ENCODE results near the gene SLC50A1. TPM values are rescaled to one million over a fixed set of nuclear protein-coding genes. Genes with fewer than 3 reads are reported as not detected.
"Not testable (repeated sequence)": the region's sequence is repeated elsewhere in the genome, so short reads cannot be mapped to it uniquely, and the experiment has no call there.

Gene SLC50A1
- polyA plus RNA-seq, 3 donors: 48.7 to 64.8 (median 55.5) TPM

DNA sequence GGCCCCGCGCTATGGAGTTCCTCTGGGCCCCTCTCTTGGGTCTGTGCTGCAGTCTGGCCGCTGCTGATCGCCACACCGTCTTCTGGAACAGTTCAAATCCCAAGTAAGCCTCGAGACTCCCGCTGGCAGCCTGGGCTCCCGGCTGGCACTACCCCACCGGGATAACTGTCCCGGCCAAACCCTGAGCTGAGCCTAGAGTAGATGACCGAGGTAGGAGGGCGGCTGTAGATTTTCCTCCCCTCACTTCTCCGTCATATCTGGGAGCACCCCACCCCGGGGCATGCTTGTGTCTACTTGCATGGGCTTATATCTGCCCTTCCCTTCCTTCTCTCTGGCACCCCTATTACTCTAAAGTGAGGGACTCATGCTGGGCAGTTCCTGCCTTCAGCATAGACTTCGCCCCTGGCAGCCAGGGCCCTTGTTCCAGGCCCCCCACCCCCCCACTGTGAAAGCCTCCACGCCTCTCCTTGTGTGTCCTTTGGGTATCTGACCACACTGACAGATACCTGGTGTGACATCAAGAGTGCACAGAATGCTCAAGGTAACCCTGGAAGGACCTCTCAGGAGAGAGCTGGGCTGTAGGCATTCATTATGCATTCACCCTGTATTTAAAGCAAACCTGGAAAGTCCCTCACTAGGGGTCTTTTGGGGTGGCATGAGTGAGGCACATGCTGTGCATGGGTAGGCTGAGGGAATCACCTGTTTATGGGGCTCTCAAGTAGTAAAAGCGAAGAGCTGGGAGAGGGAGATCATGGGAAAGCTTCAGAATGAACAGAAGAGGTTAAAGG lies 7.5 kb upstream of the SLC50A1 start:
- no peak for DNase-seq (ENCODE audit: extremely low read depth in 1 of 11, low read depth in 9 of 11, low spot score in 4 of 11)

GRCh38 chr1:155128755-155129473 lies 6.7 kb upstream of the SLC50A1 start:
- peak in 2 of 11 donors; percentile 21 to 31 for DNase-seq (ENCODE audit: extremely low read depth in 1 of 11, low read depth in 9 of 11, low spot score in 4 of 11)

GRCh38 chr1:155130272-155131006 lies 5.2 kb upstream of the SLC50A1 start:
- DNase-seq (ENCODE audit: extremely low read depth in 1 of 11, low read depth in 9 of 11, low spot score in 4 of 11): peak in 1 of 11 donors; percentile 12

DNA sequence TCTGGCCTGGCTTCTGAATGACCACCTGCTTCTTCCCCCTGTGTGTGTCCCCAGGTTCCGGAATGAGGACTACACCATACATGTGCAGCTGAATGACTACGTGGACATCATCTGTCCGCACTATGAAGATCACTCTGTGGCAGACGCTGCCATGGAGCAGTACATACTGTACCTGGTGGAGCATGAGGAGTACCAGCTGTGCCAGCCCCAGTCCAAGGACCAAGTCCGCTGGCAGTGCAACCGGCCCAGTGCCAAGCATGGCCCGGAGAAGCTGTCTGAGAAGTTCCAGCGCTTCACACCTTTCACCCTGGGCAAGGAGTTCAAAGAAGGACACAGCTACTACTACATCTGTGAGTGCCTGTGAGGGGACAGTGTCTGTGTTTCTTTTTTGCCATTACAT lies 4.4 kb upstream of the SLC50A1 start:
- DNase-seq (ENCODE audit: extremely low read depth in 1 of 11, low read depth in 9 of 11, low spot score in 4 of 11): no peak

GRCh38 chr1:155131856-155132255 lies 3.8 kb upstream of the SLC50A1 start:
- no peak for DNase-seq (ENCODE audit: extremely low read depth in 1 of 11, low read depth in 9 of 11, low spot score in 4 of 11)

GRCh38 chr1:155133799-155134281 lies 1.8 kb upstream of the SLC50A1 start:
- DNase-seq (ENCODE audit: extremely low read depth in 1 of 11, low read depth in 9 of 11, low spot score in 4 of 11): no peak

GRCh38 chr1:155134322-155134721 lies 1.3 kb upstream of the SLC50A1 start:
- no peak for DNase-seq (ENCODE audit: extremely low read depth in 1 of 11, low read depth in 9 of 11, low spot score in 4 of 11)

DNA sequence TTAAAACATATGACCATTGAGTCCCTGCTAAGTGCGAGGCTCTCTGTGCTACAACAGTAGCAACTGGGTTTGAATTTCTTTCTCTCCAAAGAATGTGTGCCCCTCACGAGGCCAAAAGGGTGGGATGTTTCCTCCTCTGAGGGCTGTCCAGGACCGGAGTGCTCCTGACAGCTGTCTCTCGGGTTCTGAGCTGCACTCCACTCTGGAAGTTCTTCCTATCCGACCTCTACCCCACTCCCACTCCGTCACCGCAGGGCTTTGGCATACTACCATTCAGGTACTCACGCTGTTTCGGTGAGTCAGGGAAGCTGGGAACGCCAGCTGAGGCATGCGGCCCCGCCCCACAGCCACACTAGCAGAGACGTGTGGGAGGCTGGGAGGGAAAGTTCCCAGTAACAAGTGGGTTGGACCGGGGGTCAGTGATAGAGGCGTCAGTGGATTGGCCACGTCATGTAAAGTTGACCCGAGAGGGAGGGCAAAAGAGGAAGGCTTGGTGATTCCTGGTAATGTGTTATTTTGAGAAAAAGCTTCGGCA lies 705 bp upstream of the SLC50A1 start:
- DNase-seq (ENCODE audit: extremely low read depth in 1 of 11, low read depth in 9 of 11, low spot score in 4 of 11): peak in 7 of 11 donors; percentile 53 to 82 (median 63)

GRCh38 chr1:155136748-155137147 lies 1.1 kb downstream of the SLC50A1 start:
- no peak for DNase-seq (ENCODE audit: extremely low read depth in 1 of 11, low read depth in 9 of 11, low spot score in 4 of 11)

GRCh38 chr1:155137154-155137949 lies 1.7 kb downstream of the SLC50A1 start:
- DNase-seq (ENCODE audit: extremely low read depth in 1 of 11, low read depth in 9 of 11, low spot score in 4 of 11): no peak

- DNase-seq (ENCODE audit: extremely low read depth in 1 of 11, low read depth in 9 of 11, low spot score in 4 of 11): peak in 7 of 11 donors; percentile 73 to 87 (median 78)
Measured at GRCh38 chr1:155139895-155140629, 4.4 kb downstream of the SLC50A1 start, which contains the start of gene DPM3. TSS of gene DPM3 (minus strand) at chr1:155140531. CDS start at chr1:155140240, 291 bp downstream.

GRCh38 chr1:155140630-155140953 lies 4.9 kb downstream of the SLC50A1 start:
- no peak for DNase-seq (ENCODE audit: extremely low read depth in 1 of 11, low read depth in 9 of 11, low spot score in 4 of 11)

DNA sequence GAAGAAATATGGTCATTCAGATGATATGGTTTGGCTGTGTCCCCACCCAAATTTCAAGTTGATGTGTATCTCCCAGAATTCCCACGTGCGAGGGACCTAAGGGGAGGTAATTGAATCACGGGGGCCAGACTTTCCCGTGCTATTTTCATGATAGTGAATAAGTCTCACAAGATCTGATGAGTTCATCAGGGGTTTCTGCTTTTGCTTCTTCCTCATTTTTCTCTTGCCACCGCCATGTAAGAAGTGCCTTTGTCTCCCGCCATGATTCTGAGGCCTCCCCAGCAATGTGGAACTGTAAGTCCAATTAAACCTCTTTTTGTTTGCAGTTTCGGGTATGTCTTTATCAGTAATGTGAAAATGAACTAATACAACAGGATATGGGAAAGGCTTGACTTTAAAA lies 6.1 kb downstream of the SLC50A1 start:
- no peak for DNase-seq (ENCODE audit: extremely low read depth in 1 of 11, low read depth in 9 of 11, low spot score in 4 of 11)

GRCh38 chr1:155145491-155145890 lies 9.8 kb downstream of the SLC50A1 start:
- no peak for DNase-seq (ENCODE audit: extremely low read depth in 1 of 11, low read depth in 9 of 11, low spot score in 4 of 11)

GRCh38 chr1:155155996-155156643 lies 20.5 kb downstream of the SLC50A1 start:
- not testable (repeated sequence) for DNase-seq (ENCODE audit: extremely low read depth in 1 of 11, low read depth in 9 of 11, low spot score in 4 of 11)

DNA sequence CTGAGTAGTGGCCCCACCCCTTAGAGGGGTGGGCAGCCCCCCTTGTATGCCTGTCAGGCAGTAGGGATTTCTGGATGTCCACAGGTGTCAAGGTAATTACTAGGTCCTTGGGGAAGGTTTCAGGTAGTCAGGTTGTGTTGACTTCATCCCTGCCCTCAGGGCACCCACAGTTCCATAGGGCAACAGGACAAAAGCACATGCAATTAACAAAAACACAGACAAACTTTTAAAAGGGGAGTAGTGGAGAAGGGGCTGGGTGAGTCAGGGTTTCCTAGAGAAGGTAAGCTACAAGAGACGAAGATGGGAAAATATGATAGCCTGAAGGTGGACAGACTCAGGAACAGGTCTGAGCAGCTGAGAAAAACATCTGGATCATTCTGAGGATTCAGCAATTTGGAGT lies 23.3 kb downstream of the SLC50A1 start:
- no peak for DNase-seq (ENCODE audit: extremely low read depth in 1 of 11, low read depth in 9 of 11, low spot score in 4 of 11)

DNA sequence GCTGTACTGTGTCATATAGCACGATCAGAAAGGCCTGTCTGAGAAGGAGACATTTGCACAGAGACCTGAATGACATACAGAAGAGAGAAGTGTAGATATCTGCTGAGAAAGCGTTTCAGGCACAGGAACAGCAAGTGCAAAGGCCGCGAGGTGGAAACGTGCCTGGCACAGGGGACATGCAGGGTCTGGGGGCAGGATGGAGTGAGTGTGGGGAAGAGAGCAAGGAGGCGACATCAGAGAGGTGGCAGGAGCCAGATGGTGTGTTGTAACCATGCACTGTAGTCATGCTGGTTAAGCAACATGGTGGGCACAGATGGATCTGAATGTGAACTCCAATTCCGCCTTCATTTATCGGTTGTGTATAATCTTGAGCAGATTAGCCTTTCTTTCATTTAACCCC lies 24.5 kb downstream of the SLC50A1 start:
- no peak for DNase-seq (ENCODE audit: extremely low read depth in 1 of 11, low read depth in 9 of 11, low spot score in 4 of 11)

All from renal cortex interstitium (tissue), 11 donors.